ENCODE results near the gene PCBD2. TPM values are rescaled to one million over a fixed set of nuclear protein-coding genes. Genes with fewer than 3 reads are reported as not detected.
A peak's percentile ranks its signal among the peaks of the same experiment; 100 is the strongest.

Gene PCBD2
- total and polyA plus RNA-seq, 5 experiments from 2014 or later: 10.6 to 15.2 (median 12.4) TPM

DNA sequence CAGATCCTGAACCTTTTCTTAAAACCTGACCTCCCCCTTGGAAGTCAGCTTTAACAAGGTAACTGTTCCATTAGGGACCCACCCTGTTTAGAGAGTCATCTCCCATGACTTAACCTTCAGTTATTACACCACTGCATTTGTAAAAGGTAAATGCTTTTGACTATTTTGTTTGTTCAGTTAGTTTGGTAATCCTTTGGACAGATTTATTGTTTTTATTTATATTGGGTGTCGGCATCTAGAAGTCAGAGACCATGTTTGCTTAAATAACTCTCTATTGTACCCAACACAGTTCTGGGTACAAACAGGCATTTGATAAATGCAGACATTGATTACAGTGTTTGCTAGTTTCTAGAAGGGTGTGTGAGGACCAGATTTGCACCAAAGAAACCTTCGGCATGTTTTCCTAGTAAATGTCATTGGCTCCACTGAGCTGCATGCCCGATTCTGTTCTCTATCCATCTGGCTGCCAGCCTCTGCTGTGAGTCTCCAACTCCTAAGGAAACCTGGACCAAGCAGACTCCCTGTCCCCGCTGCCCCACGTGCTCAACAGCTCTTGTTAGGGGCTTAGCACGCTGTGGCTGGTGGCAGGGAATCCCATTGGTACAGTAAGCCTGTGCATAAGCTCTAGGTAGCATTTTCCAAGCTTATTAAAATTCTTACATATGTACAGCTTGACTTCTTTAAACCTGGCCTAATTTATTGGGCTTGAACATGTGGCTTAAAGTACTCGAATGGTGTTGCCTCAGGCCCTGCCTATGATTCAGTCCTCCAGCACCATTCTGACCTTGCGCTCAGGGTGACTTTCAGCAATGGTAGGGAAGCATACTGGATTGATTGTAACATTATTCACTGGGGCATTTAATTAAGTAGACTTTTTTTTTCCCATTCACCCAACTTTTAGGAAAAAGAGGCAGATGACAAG, 6.6 kb downstream of the PCBD2 start:
- H3K36me3 Mint-ChIP-seq: peaks cover 0 to 15% (median 0%) of the 10 kb centered on the region in 3 donors

DNA sequence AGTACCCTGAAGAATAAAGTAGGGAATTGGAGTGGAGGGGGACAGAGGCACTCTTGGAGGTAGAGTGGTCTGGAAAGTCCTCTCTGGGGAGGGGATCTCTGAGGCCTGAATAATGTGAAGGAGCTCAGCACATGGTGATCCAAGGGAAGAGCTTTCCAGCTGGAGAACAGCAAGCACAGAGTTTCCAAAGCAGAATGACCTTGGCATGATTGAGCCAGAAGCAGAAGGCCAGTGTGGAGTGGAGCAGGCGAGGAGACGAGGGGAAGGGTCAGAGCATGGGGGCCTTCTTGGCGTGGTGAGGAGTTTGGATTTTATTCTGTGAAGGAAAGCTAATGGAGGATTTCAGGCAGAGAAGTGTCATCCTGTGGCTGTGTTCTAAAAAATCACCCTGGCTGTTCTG, 8.3 kb downstream of the PCBD2 start:
- DNase-seq (no peak), ATAC-seq (no peak)
- Mint-ChIP-seq H3K4me1 (peaks cover 0 to 9% (median 3%) of the 10 kb centered on the region in 4 donors), H3K27ac (no peak overlapping the region), H3K4me3 (no peak overlapping the region), H3K36me3 (peaks cover 0 to 28% (median 3%) of the 10 kb centered on the region in 3 donors), H3K27me3 (no peaks in the 10 kb centered on the region), H3K9me3 (no peaks in the 10 kb centered on the region)
- POLR2A ChIA-PET: interaction anchor here (1.0 kb wide), 1 partner anchor 18 kb away, joined by 3 read pairs; no protein-coding TSS in a partner anchor

More for the DNA sequence above, 6.6 kb downstream of the PCBD2 start:
- ATAC-seq (no peak), DNase-seq (no peak)
- H3K27ac Mint-ChIP-seq: no peak overlapping the region
- no peaks in the 10 kb centered on the region for H3K27me3 Mint-ChIP-seq
- H3K4me1 Mint-ChIP-seq: peaks cover 0 to 4% (median 2%) of the 10 kb centered on the region in 4 donors
- no peaks in the 10 kb centered on the region for H3K9me3 Mint-ChIP-seq
- POLR2A ChIA-PET: interaction anchor here (0.9 kb wide), 1 partner anchor 173 kb away, joined by 3 read pairs; the partner anchor contains the start of gene CAMLG
- no peak overlapping the region for H3K4me3 Mint-ChIP-seq

DNA sequence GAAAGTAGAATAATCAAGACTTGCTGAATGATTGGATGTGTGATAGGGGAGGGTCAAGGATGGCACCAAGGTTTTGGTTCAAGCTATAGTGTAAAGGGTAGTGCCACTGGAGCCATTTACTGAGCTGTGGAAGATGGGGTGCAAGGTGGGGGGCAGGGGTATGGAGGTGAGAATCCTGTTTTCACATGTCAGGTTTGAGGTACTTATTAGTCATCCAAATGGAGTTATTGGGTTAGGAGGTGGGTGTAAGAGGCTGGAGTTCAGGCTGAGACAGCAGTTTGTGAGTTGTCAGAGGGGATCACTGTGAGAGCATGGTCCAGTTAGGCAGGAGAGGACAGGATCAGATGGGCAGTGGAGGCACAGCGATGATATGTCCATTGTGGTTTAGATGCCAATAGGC, 8.9 kb downstream of the PCBD2 start:
- H3K36me3 Mint-ChIP-seq: peaks cover 0 to 31% (median 6%) of the 10 kb centered on the region in 3 donors
- no peak for DNase-seq
- no peaks in the 10 kb centered on the region for H3K9me3 Mint-ChIP-seq
- H3K4me1 Mint-ChIP-seq: peaks cover 0 to 9% (median 4%) of the 10 kb centered on the region in 4 donors
- POLR2A ChIA-PET: interaction anchor here (1.0 kb wide), 1 partner anchor 18 kb away, joined by 3 read pairs; no protein-coding TSS in a partner anchor
- H3K4me3 Mint-ChIP-seq: no peak overlapping the region
- no peak for ATAC-seq
- no peaks in the 10 kb centered on the region for H3K27me3 Mint-ChIP-seq
- H3K27ac Mint-ChIP-seq: no peak overlapping the region

DNA sequence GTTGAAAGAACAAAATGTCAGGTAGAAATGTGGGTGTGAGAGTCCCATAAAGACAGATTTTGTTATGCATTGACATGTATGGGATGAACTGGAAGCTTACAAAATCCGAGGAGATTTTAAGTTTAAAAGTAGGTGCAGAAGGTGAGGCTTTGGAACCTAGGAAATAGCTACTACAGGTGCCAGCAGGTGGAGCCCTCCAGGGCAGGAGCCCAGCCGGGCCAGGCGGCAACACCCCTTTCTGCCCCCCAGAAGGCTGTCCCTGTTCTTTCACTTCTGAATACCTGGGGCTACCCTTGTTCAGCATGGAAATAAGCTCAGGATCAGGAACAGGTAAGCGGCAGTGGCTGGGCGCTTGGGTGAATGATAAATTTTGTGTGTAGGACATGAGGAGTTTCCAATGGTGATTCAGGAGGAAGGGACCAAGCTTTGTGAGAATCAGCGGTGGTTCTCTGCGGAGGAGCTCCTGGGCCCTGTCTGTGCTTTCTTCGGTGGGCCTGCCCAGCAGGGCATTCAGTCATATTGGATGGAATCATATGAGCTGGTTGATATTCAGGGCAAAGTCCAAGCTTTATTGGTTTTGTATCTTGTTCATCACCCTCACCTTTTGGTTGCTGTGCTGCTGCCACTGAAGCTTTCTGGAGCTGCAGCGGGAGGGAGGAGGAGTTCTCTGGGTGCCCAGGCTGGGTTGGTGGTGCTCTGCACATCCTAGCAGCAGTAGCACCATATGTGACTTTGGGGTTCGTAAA, 12.3 kb downstream of the PCBD2 start:
- Mint-ChIP-seq H3K27me3 (no peaks in the 10 kb centered on the region), H3K27ac (peak overlapping the region in 2 of 10 donors; percentile 25 to 82), H3K9me3 (no peaks in the 10 kb centered on the region), H3K4me1 (peaks cover 0 to 11% (median 4%) of the 10 kb centered on the region in 4 donors), H3K36me3 (peaks cover under 1 to 50% (median 13%) of the 10 kb centered on the region in 3 donors), H3K4me3 (no peak overlapping the region)
- DNase-seq: peak in 2 of 10 donors; percentile 3 to 9
- ATAC-seq: no peak
- POLR2A ChIA-PET: interaction anchor here (0.6 kb wide), 1 partner anchor 497 kb away, joined by 3 read pairs; no protein-coding TSS in a partner anchor

DNA sequence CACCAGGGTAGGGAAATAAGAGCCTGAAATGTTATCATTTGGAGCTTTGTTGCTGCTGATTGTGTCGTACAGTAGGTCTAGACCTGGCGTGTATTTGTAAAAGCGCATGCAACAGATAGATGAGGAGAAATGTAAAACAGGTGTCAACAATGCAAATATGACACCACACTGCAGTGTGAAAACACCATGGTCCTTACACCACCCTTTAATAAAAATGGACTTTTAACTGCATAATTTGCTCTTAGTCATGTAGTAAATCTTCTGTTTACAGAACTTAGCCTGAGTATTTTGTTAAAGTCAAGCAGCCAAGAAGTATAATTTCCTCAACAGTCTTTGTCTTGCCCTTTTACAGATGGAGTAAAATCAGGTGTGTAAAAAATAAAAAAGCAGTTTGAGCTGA, 13.9 kb downstream of the PCBD2 start:
- DNase-seq (no peak), ATAC-seq (no peak)
- Mint-ChIP-seq H3K27ac (peak overlapping the region in 1 of 10 donors; percentile 57), H3K27me3 (no peaks in the 10 kb centered on the region), H3K4me1 (peaks cover 0 to 11% (median 4%) of the 10 kb centered on the region in 4 donors), H3K36me3 (peaks cover 4 to 52% (median 15%) of the 10 kb centered on the region in 3 donors), H3K4me3 (no peak overlapping the region), H3K9me3 (no peaks in the 10 kb centered on the region)
- POLR2A ChIA-PET: no interaction called here

DNA sequence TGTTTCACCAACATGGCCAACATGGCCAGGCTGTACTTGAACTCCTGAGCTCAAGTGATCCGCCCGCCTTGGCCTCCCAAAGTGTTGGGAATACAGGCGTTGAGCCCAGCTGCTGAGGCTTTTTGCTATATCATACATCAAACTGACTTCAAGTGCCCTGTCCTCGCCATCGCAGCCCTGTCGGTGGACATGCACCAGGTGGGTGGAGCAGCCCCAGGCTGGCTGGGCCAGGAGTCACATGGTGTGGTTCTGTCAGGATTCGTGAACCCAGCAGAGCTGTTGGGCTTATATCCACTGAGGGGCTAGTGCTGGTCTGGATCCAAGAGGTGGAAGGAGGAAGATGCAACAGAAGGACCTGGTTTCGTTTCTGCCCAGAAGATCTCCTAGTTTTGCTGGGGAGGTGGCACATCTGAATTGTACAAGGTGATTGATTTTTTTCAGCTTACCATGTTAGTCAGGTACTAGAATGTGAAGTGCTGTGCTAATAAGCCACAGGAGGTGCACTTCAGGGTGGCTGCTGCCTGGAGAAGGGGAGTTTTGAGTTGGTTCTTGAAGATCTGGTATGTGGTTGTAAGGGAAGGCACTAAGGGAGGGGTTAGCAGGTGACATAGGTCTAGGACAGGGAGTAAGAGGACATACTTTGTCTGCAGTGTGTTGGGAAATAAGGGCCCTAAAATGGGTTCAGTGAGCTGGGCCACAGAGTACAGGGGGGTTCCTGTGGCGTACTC, 16.1 kb downstream of the PCBD2 start:
- peak overlapping the region in 1 of 10 donors; percentile 27 for H3K27ac Mint-ChIP-seq
- POLR2A ChIA-PET: no interaction called here
- no peak overlapping the region for H3K4me3 Mint-ChIP-seq
- no peak for DNase-seq
- H3K4me1 Mint-ChIP-seq: peaks cover 0 to 11% (median 4%) of the 10 kb centered on the region in 4 donors
- H3K27me3 Mint-ChIP-seq: no peaks in the 10 kb centered on the region
- ATAC-seq: no peak
- H3K9me3 Mint-ChIP-seq: no peaks in the 10 kb centered on the region
- H3K36me3 Mint-ChIP-seq: peaks cover 4 to 46% (median 15%) of the 10 kb centered on the region in 3 donors

DNA sequence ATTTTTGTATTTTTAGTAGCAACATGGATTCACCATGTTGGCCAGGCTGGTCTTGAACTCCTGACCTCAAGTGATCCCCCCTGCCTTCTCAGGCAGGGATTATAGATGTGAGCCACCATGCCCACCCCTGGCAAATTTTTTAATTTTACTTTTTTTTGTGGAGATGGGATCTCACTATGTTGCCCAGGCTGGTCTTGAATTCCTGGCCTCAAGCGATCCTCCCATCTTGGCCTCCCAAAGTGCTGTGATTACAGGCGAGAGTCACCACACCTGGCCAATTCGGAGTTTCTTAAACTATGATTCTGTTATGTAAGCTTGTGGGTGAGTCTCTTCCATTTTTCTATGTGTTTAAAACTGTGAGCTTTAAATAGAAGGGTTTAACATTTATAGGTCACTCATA, 27.6 kb downstream of the PCBD2 start:
- POLR2A ChIA-PET: interaction anchor here (0.6 kb wide), 1 partner anchor 9 kb away, joined by 3 read pairs; no protein-coding TSS in a partner anchor
- no peaks in the 10 kb centered on the region for H3K27me3 Mint-ChIP-seq
- H3K27ac Mint-ChIP-seq: no peak overlapping the region
- no peak overlapping the region for H3K4me3 Mint-ChIP-seq
- peaks cover 0 to 2% (median 0%) of the 10 kb centered on the region in 4 donors for H3K4me1 Mint-ChIP-seq
- DNase-seq: no peak
- no peak for ATAC-seq
- no peaks in the 10 kb centered on the region for H3K9me3 Mint-ChIP-seq
- peaks cover 0 to 50% (median 18%) of the 10 kb centered on the region in 3 donors for H3K36me3 Mint-ChIP-seq

DNA sequence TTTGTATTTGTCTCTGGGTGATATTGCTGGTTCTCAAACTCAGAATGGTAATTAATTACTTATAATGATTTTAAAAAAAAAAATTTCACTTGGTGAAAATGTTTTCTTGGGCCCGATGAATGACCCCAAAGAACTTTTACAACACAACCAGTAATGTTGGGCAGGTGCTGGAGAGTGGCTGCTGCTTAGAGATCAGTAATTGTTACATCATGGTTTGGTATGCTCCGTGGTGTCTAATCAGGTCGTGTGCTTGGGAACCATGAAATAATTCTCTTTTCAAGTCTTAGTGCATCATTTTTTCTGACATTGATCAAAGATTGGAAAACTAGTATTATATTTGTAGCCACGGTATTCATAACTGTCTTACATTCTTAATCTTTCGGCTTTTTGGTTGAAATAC, 29.3 kb downstream of the PCBD2 start:
- no peaks in the 10 kb centered on the region for H3K4me1 Mint-ChIP-seq
- no peaks in the 10 kb centered on the region for H3K9me3 Mint-ChIP-seq
- no peak for DNase-seq
- POLR2A ChIA-PET: interaction anchor here (0.6 kb wide), 1 partner anchor 14 kb away, joined by 3 read pairs; no protein-coding TSS in a partner anchor
- H3K36me3 Mint-ChIP-seq: peaks cover 0 to 63% (median 14%) of the 10 kb centered on the region in 3 donors
- ATAC-seq: no peak
- H3K4me3 Mint-ChIP-seq: no peak overlapping the region
- no peak overlapping the region for H3K27ac Mint-ChIP-seq
- no peaks in the 10 kb centered on the region for H3K27me3 Mint-ChIP-seq

DNA sequence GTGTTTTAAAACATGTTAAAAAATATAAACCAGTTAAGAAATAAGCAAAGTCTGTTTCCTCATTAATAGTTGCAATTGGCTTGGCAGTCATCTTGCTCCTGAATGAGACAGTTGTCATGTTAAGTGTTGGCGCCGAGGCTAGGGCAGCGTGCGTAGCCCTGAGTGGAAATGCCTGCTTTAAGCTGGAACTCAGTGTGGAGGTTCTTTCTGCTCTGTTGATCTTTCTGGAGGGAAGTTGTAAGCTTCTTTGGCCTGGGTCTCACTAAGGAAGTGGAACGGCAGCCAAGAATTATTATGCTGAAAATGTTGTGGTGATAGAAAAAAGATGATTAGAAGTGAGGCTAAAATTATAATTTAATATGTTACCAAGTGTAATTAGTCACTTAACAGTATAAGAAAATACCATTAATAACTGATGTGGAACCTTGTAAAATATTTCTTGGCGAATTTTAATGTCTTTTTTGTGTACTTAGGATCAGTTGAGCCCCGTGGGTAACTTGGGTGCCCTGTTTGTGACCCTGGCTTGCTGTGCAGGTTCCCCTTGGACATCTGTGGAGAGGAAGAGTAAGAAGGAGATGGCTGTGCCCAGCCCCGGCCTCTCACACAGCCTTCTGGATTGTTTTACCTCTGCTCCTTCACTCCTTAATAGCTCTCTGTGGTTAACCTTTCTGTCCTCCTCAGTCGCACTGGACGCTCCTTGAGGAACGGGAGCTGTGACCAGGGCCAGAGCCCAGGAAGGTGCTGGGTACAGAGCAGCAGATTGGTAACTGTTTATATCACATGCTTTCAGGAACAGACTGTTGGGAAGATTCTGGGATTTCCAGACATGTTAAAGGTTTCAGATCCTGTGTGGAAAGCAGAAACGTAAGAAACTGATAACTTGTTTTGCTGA, 31.0 kb downstream of the PCBD2 start:
- Mint-ChIP-seq H3K27ac (peak overlapping the region in 2 of 10 donors; percentile 2 to 14), H3K27me3 (no peaks in the 10 kb centered on the region), H3K36me3 (peaks cover 0 to 67% (median 15%) of the 10 kb centered on the region in 3 donors), H3K4me1 (no peaks in the 10 kb centered on the region), H3K4me3 (no peak overlapping the region), H3K9me3 (no peaks in the 10 kb centered on the region)
- ATAC-seq: no peak
- DNase-seq: no peak
- POLR2A ChIA-PET: no interaction called here

DNA sequence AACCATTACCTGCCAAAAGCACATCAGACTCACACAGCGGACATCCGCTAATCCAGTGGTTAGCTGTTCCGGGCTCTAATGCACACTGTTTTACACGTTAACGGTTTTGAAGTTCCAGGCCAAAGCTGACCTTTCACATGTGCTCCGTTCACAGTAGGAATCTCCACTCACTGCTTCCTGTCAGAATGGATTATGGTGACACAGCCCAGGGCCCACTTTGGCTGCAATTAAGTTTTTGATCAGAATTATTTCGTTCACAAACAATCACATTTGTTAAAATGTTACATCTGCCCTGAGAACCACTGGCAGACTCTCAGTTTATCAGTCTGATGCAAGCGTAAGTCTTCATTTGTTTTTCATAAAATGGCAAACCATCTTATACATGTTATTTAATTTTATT, 32.6 kb downstream of the PCBD2 start:
- POLR2A ChIA-PET: no interaction called here
- H3K9me3 Mint-ChIP-seq: no peaks in the 10 kb centered on the region
- ATAC-seq (no peak), DNase-seq (no peak)
- H3K36me3 Mint-ChIP-seq: peaks cover 0 to 59% (median 16%) of the 10 kb centered on the region in 3 donors
- H3K27me3 Mint-ChIP-seq: no peaks in the 10 kb centered on the region
- H3K4me3 Mint-ChIP-seq: no peak overlapping the region
- H3K4me1 Mint-ChIP-seq: no peaks in the 10 kb centered on the region
- no peak overlapping the region for H3K27ac Mint-ChIP-seq

DNA sequence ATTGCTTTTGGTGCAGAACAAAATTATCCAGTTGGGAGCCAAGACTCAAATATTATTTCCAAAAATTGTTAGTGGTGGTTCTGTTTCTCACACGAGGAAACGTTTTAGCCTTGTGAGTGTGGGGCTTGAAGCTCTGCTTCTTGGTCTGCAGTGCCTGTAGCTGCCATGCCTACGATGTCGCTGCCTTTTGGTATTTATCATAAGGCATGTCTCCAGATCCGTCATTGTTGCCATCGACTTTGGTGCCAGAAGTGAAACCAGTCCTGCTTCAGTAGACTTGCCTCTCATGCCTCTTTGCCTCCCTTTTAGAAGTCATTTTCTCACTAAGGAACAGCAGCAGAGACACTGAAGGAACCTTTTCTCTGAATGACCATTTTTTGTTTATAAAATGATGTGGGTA, 33.1 kb downstream of the PCBD2 start:
- DNase-seq (no peak), ATAC-seq (no peak)
- POLR2A ChIA-PET: no interaction called here
- no peaks in the 10 kb centered on the region for H3K9me3 Mint-ChIP-seq
- no peaks in the 10 kb centered on the region for H3K4me1 Mint-ChIP-seq
- H3K4me3 Mint-ChIP-seq: no peak overlapping the region
- H3K36me3 Mint-ChIP-seq: peaks cover 0 to 55% (median 13%) of the 10 kb centered on the region in 3 donors
- no peak overlapping the region for H3K27ac Mint-ChIP-seq
- no peaks in the 10 kb centered on the region for H3K27me3 Mint-ChIP-seq

Data from naive thymus-derived CD8-positive, alpha-beta T cell (primary cell).